ENCODE results near the gene FAM47E. TPM values are rescaled to one million over a fixed set of nuclear protein-coding genes. Genes with fewer than 3 reads are reported as not detected.

FAM47E gene
- total and polyA plus RNA-seq, 2 of the 13 experiments (the other 11 are each of a cell fraction or from before 2014, with no cell fraction given), result 0.33 to 0.66 TPM

- TF ChIP-seq AHR (CRISPR knock-in tag; IDR thresholded peaks at IDR 0.05) (no peak), ZBTB2 (CRISPR knock-in tag; IDR thresholded peaks at IDR 0.05; ENCODE audit: low read depth) (no peak), SKI (IDR thresholded peaks at IDR 0.05; ENCODE audit: partially characterized antibody) (no peak), HBP1 (CRISPR knock-in tag; IDR thresholded peaks at IDR 0.05; ENCODE audit: low read depth) (no peak), ZNF460 (CRISPR knock-in tag; IDR thresholded peaks at IDR 0.05; ENCODE audit: borderline replicate concordance) (no peak), THRA (CRISPR knock-in tag; IDR thresholded peaks at IDR 0.05; ENCODE audit: borderline replicate concordance) (no peak), PREB (CRISPR knock-in tag; IDR thresholded peaks at IDR 0.05) (no peak), ZNF205 (CRISPR knock-in tag; IDR thresholded peaks at IDR 0.05) (no peak), WIZ (CRISPR knock-in tag; IDR thresholded peaks at IDR 0.05) (no peak), ATF3 (CRISPR knock-in tag; IDR thresholded peaks at IDR 0.05) (no peak), LCORL (IDR thresholded peaks at IDR 0.05) (no peak), LCORL (CRISPR knock-in tag; IDR thresholded peaks at IDR 0.05) (no peak), ZSCAN20 (CRISPR knock-in tag; IDR thresholded peaks at IDR 0.05; ENCODE audit: borderline replicate concordance) (no peak), GZF1 (CRISPR knock-in tag; IDR thresholded peaks at IDR 0.05) (no peak), AHDC1 (CRISPR knock-in tag; IDR thresholded peaks at IDR 0.05; ENCODE audit: borderline replicate concordance) (no peak), ZNF513 (CRISPR knock-in tag; conservative IDR thresholded peaks at IDR 0.05) (no peak), ZNF782 (CRISPR knock-in tag; IDR thresholded peaks at IDR 0.05; ENCODE audit: borderline replicate concordance) (no peak)
These were observed 38.6 kb upstream of the FAM47E start (continued) for GRCh38 chr4:76212851-76213414.
